ENCODE measurements around the gene WDR72.

- TF ChIP-seq POLR2AphosphoS5 (IDR thresholded peaks at IDR 0.05; ENCODE audit: low read depth, low read length) = no peak
- no peak for TF ChIP-seq TAF1 (IDR thresholded peaks at IDR 0.05; ENCODE audit: borderline replicate concordance, low read depth, low read length)
These were observed 288.7 kb downstream of the WDR72 start for GRCh38 chr15:53470743-53471142.
